Activated CD4-positive, alpha-beta T cell treated with anti-CD3 and anti-CD28 coated beads, Interleukin-2, amount 50 U/mL, for 24 hours (primary cell): ENCODE measurements around the gene YY1AP1.
"Not testable (repeated sequence)": the region's sequence is repeated elsewhere in the genome, so short reads cannot be mapped to it uniquely, and the experiment has no call there.

Experiments used
- DNase-seq, 2 donors: peaks; one replicate each; pipeline ENCODE4 v3.0.0-alpha.2; 2020; ENCODE audit warnings: low read depth in 1 of 2, low spot score in 1 of 2

The YY1AP1 gene

DNA sequence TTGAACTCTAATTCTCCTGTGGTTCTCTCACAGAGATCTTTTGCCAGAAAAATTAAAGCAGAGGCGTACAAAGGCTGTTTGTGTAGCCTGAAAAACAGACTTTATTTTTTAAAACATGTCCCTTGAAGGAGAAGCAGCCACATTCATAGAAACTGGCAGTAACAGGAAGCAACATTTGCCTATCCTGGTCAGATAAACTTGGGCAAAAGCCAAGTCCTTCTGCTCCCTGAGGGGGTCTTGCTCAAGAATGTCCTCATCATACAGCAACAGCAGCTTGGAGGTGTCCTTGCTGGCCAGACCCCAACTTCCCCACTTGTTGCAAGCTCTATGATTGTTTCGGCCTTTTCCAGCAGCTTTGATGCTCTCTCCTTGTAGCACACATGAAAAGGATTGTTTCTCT lies 42.3 kb downstream of the YY1AP1 start:
- no peak for DNase-seq

GRCh38 chr1:155645648-155646047 lies 42.9 kb downstream of the YY1AP1 start:
- DNase-seq = no peak

DNA sequence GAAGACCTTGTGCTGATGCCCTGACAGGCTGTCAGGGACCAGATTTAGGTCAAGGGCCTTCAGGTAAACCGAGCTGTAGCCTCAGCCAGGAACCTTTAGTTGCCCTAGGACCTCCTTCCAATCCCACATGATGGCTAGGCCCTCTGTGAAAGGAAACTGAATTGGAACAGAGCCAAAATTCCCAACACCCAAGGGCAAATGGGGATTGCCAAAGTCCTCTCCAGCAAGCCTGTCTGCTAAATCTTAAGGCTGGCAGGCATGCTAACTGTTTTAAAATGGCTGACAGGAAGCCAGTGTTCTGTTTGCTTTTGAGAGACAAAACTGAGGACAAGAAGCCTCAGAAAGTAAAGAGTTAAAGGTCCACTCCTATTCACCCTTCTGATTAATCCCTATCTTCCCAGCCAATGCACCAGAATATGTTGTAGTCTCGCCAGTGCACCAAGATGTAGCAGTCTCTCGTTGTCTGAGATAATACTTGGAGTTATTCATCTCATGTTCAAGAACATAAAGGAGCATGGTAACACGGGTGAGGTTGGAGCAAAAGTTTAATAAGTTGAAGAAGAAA lies 43.5 kb downstream of the YY1AP1 start:
- DNase-seq = no peak

GRCh38 chr1:155643230-155643629 lies 45.3 kb downstream of the YY1AP1 start:
- DNase-seq = no peak

- DNase-seq = not testable (repeated sequence)
Measured at GRCh38 chr1:155642559-155643180, 45.9 kb downstream of the YY1AP1 start.

DNA sequence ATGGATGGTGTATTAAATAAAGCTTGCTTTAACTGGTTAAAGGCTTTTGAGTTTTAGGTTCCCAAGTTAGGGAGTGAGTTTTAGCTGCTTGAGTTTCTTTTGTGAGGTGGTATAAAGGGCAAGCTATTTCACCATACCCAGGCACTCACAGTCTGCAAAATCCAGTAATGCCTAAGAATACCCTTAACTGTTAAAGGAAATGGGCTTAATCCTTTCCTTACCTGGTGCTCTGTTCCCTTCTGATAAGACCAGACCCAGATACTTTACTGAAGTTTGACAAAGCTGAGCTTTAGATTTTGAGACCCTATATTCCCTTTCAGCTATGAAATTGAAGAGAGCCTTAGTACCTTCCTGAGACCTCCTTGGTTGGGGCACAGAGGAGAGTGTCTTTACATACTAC lies 48.2 kb downstream of the YY1AP1 start:
- no peak for DNase-seq

DNA sequence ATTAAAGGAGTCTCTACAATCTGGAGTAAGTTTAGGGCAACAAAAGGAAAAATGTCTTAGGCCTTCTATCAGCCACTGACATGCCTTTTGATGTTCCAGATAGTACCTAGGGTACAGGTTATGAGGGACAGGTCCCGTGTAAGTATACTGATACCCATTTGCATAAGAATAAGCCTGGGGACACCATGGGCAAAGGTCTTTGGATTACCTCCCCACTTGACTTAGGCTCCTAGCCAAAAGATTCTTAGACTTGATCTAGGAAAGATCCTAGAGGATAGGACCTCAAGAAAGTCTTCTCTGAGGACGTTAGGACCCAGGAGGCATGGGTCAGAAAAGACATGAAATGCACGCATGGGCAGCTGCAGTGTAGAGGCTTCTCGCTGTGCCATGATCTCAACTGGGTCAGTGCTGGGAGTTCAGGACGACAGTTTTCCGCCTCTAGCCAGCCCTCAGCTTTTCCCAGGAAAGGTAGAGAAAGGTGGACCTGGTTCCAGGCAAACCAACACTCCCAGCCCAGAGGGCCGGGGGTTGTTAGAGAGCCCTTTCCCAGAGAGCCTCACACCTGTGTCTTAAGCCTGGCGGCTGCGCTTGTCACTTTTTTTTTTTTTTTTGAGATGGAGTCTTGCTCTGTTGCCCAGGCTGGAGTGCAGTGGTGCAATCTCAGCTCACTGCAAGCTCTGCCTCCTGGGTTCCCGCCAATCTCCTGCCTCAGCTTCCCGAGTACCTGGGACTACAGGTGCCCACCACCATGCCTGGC lies 52.0 kb downstream of the YY1AP1 start:
- no peak for DNase-seq

- DNase-seq = not testable (repeated sequence)
Measured at GRCh38 chr1:155626428-155626827, 62.1 kb downstream of the YY1AP1 start.

- DNase-seq = no peak
Measured at GRCh38 chr1:155623357-155623756, 65.2 kb downstream of the YY1AP1 start.

DNA sequence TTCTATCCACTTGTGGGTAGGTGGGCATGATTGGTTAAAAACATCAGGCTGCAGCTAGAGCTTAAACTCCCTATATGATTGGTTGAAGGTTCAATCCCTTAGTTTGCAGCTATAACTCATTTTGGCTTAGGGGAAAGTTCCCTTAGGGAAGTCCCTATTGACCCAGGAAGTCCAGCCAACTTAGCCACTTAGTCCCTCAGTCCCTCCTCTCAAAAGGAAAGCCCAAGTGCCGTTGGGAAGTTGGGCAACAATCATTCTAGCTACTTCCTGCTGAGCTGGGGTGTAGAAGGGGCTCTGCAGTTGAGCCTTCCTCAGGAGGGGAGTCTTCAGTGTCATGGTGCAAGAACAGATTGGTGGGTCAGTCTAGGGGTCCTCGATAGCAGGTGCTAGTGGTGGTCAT lies 66.4 kb downstream of the YY1AP1 start:
- DNase-seq = no peak

- not testable (repeated sequence) for DNase-seq
Measured at GRCh38 chr1:155613226-155613625, 75.3 kb downstream of the YY1AP1 start.

DNA sequence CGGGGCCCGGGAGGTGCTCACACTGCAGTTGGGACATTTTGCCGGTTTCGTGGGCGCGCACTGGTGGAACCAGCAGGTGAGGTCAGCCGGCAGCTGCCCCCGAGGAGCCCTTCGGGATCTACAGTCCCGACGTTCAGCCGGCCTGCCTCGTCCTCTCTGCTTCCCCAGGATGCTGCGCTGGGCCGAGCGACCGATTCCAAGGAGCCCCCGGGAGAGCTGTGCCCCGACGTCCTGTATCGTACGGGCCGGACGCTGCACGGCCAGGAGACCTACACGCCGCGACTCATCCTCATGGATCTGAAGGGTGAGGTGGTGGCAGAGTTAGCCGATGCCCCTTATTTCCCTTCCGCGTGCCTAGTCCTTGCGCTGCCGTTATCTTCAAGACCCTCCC lies 78.3 kb downstream of the YY1AP1 start:
- not testable (repeated sequence) for DNase-seq

- DNase-seq = peak; percentile 95 to 98
Measured at GRCh38 chr1:155609515-155610256, 78.9 kb downstream of the YY1AP1 start, which contains the start of gene MSTO1. Gene MSTO1, plus strand, starts transcription at chr1:155610218. Its CDS starts 31 bp downstream, at chr1:155610249.
